ENCODE measurements around the gene STUB1.

Gene STUB1

DNA sequence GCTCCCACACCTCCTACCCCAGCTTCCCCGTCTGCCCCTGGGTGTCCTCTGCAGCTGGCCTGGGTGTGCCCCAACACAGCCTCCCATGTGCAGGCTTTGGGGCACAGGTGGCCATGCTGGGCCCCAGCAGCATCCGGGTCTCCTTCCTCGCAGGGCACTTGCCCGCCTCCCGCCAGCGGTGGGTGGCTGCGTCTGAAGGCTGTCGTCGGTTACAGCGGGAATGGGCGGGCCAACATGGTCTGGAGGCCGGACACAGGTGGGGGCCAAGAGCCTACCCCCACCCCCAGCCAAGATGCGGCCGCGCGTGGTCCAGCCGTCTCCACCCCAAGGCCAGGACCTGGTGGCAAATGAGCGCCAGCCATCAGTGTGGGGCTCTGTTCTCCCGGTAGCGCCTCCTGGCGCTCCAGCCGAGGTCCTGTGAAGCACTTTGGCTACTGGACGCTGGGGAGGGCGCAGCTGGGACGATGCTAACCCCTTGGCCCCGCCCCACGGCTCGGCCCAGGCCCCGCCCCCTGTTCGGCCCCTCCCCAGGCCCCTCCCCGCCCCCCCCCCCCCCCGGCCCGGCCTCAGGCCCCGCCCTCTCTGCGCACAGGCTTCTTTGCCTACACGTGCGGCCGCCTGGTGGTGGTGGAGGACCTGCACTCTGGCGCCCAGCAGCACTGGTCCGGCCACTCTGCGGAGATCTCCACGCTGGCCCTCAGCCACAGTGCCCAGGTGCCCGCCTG lies 19.6 kb upstream of the STUB1 start:
- Histone ChIP-seq H3K27me3 (replicated peaks; ENCODE audit: insufficient read depth, low read length) (no peaks in the 10 kb centered on the region), H4K20me1 (ENCODE audit: insufficient read depth, low read length) (no peaks in the 10 kb centered on the region), H3K36me3 (replicated peaks; ENCODE audit: insufficient read depth, low read length) (no peaks in the 10 kb centered on the region), H3K27ac (ENCODE audit: low read length) (peak overlapping the region; percentile 49; the same call in 1 of the 2 replicates), H3K4me1 (ENCODE audit: low read length) (peaks cover 8% of the 10 kb centered on the region), H3K79me2 (ENCODE audit: low read length) (no peaks in the 10 kb centered on the region), H3K9me3 (replicated peaks; ENCODE audit: insufficient read depth, low read length) (no peaks in the 10 kb centered on the region), H2AFZ (ENCODE audit: low read length) (peak overlapping the region; percentile 52), H3K4me2 (ENCODE audit: low read depth, low read length) (peak overlapping the region; percentile 79), H3K4me3 (ENCODE audit: low read length) (peak overlapping the region; percentile 38), H3K9ac (ENCODE audit: low read length) (peak overlapping the region; percentile 31; the same call in 1 of the 2 replicates), H3K9me2 (replicated peaks; ENCODE audit: insufficient read depth, low read length) (no peaks in the 10 kb centered on the region), H3F3A (ENCODE audit: insufficient read depth, low read length) (no peaks in the 10 kb centered on the region)
- DNase-seq: peak; percentile 90
- no peak for TF ChIP-seq EZH2 (optimal IDR thresholded peaks at IDR 0.05; ENCODE audit: low read depth, low read length)
- TF ChIP-seq, protein P1, sequence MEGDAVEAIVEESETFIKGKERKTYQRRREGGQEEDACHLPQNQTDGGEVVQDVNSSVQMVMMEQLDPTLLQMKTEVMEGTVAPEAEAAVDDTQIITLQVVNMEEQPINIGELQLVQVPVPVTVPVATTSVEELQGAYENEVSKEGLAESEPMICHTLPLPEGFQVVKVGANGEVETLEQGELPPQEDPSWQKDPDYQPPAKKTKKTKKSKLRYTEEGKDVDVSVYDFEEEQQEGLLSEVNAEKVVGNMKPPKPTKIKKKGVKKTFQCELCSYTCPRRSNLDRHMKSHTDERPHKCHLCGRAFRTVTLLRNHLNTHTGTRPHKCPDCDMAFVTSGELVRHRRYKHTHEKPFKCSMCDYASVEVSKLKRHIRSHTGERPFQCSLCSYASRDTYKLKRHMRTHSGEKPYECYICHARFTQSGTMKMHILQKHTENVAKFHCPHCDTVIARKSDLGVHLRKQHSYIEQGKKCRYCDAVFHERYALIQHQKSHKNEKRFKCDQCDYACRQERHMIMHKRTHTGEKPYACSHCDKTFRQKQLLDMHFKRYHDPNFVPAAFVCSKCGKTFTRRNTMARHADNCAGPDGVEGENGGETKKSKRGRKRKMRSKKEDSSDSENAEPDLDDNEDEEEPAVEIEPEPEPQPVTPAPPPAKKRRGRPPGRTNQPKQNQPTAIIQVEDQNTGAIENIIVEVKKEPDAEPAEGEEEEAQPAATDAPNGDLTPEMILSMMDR (IDR thresholded peaks at IDR 0.05; ENCODE audit: low read length): peak; percentile 38

DNA sequence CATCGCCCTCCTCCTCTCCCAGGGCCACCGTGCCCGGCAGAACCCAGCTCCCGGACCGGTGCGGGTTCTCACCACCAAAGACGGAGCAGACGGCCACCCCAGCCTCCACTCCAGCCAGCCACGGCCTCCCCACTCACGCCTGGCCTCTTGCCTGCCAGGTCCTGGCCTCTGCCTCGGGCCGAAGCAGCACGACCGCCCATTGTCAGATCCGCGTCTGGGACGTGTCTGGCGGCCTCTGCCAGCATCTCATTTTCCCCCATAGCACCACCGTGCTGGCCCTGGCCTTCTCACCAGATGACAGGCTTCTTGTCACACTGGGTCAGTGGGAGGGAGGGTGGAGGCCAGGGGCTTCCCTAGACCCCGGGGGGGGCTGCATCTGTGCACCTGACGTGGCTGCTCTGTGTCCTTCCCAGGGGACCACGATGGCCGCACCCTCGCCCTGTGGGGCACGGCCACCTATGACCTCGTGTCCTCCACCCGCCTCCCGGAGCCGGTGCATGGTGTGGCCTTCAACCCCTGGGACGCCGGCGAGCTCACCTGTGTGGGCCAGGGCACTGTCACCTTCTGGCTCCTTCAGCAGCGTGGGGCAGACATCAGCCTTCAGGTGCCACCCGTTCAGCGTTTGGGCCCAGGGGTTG lies 18.9 kb upstream of the STUB1 start:
- H3K9ac ChIP-seq (ENCODE audit: low read length): no peak overlapping the region; the same call in 1 of the 2 replicates
- no peaks in the 10 kb centered on the region for H3K79me2 ChIP-seq (ENCODE audit: low read length)
- H3K4me2 ChIP-seq (ENCODE audit: low read depth, low read length): peak overlapping the region; percentile 43
- DNase-seq: no peak
- no peaks in the 10 kb centered on the region for H3K9me3 ChIP-seq (replicated peaks; ENCODE audit: insufficient read depth, low read length)
- no peak overlapping the region for H3K27ac ChIP-seq (ENCODE audit: low read length)
- no peak for TF ChIP-seq EZH2phosphoT487 (IDR thresholded peaks at IDR 0.05; ENCODE audit: low read length)
- TF ChIP-seq, protein P1 (IDR thresholded peaks at IDR 0.05; ENCODE audit: low read length): no peak
- TF ChIP-seq EZH2 (optimal IDR thresholded peaks at IDR 0.05; ENCODE audit: low read depth, low read length): no peak
- H3F3A ChIP-seq (ENCODE audit: insufficient read depth, low read length): no peaks in the 10 kb centered on the region
- no peaks in the 10 kb centered on the region for H3K36me3 ChIP-seq (replicated peaks; ENCODE audit: insufficient read depth, low read length)
- no peaks in the 10 kb centered on the region for H4K20me1 ChIP-seq (ENCODE audit: insufficient read depth, low read length)
- H3K4me1 ChIP-seq (ENCODE audit: low read length): peaks cover 8% of the 10 kb centered on the region
- no peaks in the 10 kb centered on the region for H3K9me2 ChIP-seq (replicated peaks; ENCODE audit: insufficient read depth, low read length)
- no peaks in the 10 kb centered on the region for H3K27me3 ChIP-seq (replicated peaks; ENCODE audit: insufficient read depth, low read length)
- no peak overlapping the region for H2AFZ ChIP-seq (ENCODE audit: low read length)
- no peak overlapping the region for H3K4me3 ChIP-seq (ENCODE audit: low read length)

DNA sequence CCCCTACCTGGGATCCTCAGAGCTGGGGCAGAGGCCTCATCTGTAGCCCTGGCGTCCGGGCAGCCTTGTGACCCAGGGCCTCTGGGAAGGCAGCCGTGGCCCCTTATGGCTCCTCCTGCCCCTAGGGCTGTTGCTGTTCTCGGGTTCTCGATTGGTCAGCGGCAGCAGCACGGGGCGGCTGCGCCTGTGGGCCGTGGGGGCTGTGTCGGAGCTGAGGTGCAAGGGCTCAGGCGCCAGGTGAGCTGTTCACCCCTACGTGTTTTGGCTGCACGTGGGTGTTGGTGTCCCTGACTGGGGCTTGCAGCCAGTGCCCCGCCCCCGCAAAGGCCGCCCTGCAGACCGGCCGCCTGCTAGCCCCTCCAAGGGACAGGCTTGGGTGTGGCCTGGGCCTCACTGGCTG lies 18.1 kb upstream of the STUB1 start:
- Histone ChIP-seq H3K4me3 (ENCODE audit: low read length) (no peak overlapping the region), H3K27ac (ENCODE audit: low read length) (no peak overlapping the region), H3F3A (ENCODE audit: insufficient read depth, low read length) (no peaks in the 10 kb centered on the region), H3K9me3 (replicated peaks; ENCODE audit: insufficient read depth, low read length) (no peaks in the 10 kb centered on the region), H3K9ac (ENCODE audit: low read length) (no peak overlapping the region), H3K9me2 (replicated peaks; ENCODE audit: insufficient read depth, low read length) (no peaks in the 10 kb centered on the region), H3K4me1 (ENCODE audit: low read length) (peaks cover 8% of the 10 kb centered on the region), H3K36me3 (replicated peaks; ENCODE audit: insufficient read depth, low read length) (no peaks in the 10 kb centered on the region), H3K79me2 (ENCODE audit: low read length) (no peaks in the 10 kb centered on the region), H3K4me2 (ENCODE audit: low read depth, low read length) (no peak overlapping the region), H3K27me3 (replicated peaks; ENCODE audit: insufficient read depth, low read length) (no peaks in the 10 kb centered on the region), H2AFZ (ENCODE audit: low read length) (no peak overlapping the region), H4K20me1 (ENCODE audit: insufficient read depth, low read length) (no peaks in the 10 kb centered on the region)
- TF ChIP-seq, protein P1 (IDR thresholded peaks at IDR 0.05; ENCODE audit: low read length): no peak
- TF ChIP-seq EZH2 (optimal IDR thresholded peaks at IDR 0.05; ENCODE audit: low read depth, low read length) (no peak), EZH2phosphoT487 (IDR thresholded peaks at IDR 0.05; ENCODE audit: low read length) (no peak)
- no peak for DNase-seq

All from MM.1S (cell line).